Dedifferentiated amniotic fluid mesenchymal stem cell (primary cell): ENCODE results near the gene LIPC.

Source experiments
- DNase-seq: peaks from one replicate; pipeline ENCODE4 v3.0.0-alpha.2; 2016; ENCODE audit errors: extremely low spot score

The LIPC gene

GRCh38 chr15:58517682-58518525 lies 86.1 kb downstream of the LIPC start:
- DNase-seq: no peak

DNA sequence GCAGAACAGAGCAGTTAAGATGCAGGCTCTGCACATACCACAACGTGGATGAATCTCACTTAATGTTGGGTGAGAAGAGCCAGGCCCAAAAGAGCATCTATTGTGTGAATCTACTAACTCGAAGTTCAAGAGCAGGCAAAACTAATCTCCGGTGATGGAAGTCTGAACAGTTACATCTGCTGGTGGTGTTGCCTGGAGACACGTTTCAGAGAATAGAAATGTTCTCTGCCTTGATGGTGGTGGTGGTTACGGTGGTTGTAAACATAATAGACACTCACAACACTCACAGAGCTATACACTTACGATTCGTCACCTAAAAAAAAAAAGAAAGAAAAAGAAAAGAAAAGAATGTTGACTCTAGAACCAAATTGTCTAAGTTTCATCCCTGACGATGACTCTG lies 86.8 kb downstream of the LIPC start:
- DNase-seq: no peak

DNA sequence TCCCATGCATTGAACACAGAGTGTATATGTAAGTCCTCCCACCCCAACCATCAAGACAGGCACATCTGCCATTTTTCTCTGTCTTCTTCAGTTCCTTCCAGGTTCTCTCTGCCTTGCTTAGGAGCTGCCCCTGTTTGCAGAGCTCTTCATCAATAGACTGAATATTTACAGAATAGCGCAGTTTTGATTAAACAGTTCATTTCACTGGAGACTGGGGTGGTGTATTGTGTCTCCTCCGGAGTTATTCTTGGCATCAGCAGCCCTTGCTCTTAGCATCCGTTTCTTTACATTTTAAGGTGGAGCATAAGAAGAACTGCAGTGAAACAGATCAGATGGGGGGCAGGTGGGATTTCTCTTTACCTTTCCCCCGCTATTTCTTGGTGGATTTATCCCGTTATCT lies 87.7 kb downstream of the LIPC start:
- DNase-seq: no peak

- no peak for DNase-seq
Measured at GRCh38 chr15:58520464-58520863, 88.7 kb downstream of the LIPC start.

DNA sequence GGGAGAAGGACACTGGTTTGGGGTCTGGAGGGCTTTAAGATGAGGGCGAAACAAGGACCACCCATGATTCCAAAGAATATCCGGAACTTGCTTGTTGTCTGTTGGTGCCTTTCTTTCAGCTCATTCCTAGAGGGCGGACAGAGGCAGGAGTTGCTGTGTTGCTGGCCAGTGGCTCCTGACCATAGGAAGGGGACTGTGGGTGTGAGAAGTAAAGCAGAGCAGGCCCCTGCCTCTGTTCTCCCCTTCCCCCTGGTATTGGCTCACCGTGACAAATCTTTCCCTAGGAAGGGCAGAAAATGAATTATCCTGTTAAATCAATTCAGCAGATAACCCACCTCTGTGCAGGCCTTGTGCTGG lies 89.1 kb downstream of the LIPC start:
- no peak for DNase-seq

DNA sequence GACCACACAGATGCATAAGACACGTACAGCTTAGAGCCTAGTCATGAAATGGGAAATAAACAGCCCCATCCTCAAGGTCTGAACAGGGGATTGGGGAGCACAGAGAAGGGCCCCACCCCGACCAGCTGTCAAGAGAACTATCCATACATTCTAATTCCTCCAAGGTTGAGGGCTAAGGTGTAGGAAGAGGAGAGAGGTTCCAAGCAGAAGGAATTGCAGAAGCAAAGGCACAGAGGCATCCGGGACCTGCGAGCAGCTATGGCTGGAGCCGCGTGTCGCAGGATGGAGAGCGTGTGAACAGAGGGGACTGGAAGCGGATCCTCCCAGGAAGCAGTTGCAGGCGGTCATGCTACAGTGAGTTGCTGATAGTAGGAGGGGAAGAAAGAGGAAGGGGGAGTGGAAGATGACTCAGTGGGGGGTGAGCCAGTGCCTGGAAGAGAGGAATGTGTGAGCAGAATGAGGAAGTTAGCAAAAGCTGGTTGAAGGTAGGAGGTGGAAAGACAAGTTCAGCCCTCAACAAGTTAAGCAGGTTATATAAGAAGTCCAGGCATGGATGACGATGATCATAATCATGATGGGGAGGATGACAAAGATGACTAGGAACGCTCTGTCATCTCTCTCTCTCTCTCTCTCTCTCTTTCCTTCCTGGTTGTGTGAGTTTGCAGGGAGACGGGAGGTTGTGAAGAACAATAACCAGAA lies 89.7 kb downstream of the LIPC start:
- no peak for DNase-seq

- DNase-seq: no peak
Measured at GRCh38 chr15:58522391-58522790, 90.6 kb downstream of the LIPC start.

DNA sequence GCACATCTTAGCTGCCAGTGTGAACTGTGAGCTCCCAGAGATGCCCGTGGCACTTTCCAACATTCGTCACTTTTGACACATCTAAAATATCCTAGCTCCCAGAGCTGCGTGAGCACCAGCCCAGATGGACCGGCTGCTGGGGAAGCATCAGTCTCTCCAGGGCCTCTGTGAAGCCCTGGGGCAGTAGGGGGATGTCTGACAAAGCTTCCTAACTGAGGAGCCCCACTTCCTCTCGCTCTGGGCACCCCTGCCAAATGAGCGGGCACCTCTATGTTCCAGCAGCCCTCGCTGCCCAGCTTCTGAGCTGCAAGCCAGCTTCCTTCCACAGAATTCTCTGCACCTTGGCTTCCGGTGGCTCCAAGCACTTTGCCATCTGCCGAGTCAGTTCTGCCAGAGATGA lies 91.1 kb downstream of the LIPC start:
- no peak for DNase-seq

DNA sequence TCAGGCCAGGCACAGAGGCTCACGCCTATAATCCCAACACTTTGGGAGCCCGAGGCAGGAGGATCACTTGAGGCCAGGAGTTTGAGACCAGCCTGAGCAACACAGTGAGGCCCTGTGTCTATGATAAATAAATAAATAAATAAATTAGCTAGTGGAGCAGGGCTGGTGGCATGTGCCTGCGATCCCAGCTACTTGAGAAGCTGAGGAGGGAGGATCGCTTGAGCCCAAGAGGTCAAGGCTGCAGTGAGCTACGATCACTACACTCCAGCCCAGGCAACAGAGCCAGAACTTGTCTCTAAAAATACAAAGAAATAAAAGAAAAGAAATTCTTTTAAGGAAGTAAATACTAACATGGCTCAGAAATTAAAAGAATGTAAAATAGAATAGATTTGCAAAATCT lies 91.8 kb downstream of the LIPC start:
- DNase-seq: no peak

GRCh38 chr15:58524247-58524646 lies 92.5 kb downstream of the LIPC start:
- DNase-seq: no peak

GRCh38 chr15:58525991-58526421 lies 94.2 kb downstream of the LIPC start:
- no peak for DNase-seq

DNA sequence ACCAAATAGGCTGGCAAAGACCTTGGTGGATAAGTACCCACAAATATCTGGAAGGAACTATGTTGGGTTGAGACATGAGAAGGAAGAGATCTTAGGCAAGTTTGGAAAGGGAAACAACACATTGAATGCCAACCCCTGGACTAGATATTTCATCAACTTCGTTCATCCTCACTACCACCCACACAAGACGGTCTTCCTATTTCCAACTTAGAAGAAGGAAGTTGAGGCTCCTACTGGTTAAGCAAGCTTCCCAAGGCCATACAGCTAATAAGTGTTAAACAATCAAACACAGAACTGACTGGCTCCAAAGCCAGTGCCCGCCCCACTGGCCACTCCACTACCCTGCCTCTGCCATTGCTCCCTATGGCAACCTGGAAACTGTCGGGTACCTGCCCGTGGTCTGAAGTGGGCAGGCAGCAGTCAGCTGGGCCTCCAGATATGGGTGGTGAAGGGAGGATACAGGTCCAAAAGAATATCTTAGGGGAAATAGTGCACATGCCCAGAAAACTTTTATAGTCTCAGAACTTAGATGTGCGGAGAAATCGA lies 94.9 kb downstream of the LIPC start:
- no peak for DNase-seq

GRCh38 chr15:58527573-58528187 lies 95.9 kb downstream of the LIPC start:
- no peak for DNase-seq

GRCh38 chr15:58528188-58528870 lies 96.5 kb downstream of the LIPC start:
- DNase-seq: peak; percentile 58

DNA sequence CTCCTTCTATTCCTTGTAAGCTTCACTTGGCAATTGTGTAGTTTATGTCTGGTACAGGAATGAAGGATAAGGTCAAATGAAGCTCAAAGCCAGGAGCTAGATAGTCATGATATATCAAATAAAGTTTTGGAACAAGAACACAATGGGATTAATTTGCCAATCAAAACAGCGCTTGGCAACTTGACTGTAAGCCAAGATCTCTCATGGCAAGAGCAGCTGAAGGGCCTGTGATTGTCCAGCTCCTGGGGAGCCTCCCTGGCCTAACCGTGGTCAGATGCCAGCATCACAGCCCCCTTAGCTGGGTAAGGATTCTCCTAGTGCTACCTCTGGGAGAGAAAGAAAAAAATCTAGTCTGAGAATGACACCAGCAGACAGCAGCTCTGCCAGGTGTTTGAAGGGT lies 97.2 kb downstream of the LIPC start:
- no peak for DNase-seq

DNA sequence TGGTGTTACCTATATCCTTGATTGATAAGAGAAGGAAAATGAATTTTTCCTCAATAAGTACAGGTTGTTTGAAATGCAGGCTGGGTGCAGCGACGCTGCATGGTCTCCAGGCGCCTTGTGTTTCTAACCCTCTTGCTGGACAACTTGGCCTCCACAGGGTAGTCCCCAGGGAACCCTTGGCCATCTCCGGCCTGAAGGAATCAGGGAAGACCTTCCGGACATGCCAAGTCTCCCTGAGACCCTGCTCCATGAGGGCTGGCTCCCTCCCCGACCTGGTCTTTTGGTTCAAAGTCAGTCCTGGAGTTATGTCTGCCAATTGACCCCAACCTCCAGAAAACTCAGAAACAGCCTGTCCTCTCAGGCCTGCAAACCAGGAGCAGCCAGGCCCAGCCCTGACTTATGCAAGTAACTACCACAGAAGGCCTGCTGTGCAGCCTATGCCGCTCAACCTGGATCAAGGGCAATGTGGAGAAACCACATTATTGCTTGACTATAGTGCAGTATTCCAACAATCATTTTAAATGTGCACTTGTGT lies 98.3 kb downstream of the LIPC start:
- no peak for DNase-seq

GRCh38 chr15:58532126-58532525 lies 100.3 kb downstream of the LIPC start:
- DNase-seq: no peak

DNA sequence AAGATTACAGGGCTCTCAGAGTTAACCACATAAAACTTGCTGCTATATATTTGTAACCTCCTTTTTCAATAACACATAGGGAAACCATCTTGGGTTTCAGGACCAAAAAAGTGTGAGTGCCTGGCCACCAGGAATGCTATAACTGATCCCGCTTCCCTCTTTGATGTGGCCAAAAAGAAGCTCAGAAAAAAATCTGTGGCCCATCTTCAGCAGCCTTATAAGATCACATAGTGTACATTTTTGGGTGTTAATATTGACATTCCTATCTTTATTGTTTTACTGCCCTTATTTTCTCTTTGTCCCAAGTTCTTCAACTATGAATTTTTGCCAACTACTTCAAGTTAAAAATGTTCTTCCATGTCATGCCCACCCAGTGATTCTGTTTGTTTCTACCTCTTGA lies 102.8 kb downstream of the LIPC start:
- no peak for DNase-seq

GRCh38 chr15:58535337-58535736 lies 103.5 kb downstream of the LIPC start:
- DNase-seq: no peak

- DNase-seq: no peak
Measured at GRCh38 chr15:58535894-58536293, 104.1 kb downstream of the LIPC start.

DNA sequence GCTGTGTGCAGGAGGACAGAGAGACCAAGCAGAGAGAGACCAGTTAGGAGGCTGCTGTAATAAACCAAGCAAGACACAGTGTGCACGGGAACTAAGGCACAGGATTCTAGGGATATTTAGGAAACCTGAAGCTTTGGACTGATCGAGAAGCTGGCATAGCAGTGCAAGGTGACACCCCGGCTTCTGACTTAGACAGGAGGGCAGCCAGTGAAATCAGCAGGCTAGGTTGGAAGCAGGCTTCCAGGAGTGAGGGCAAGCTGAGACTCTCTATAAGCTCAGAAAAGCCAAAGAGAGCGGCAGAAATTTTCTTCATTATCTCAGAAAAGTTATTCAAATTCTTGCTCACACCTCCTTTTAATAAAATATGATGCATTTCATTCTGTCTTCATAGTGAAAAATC lies 104.6 kb downstream of the LIPC start:
- DNase-seq: no peak

- no peak for DNase-seq
Measured at GRCh38 chr15:58537033-58537432, 105.2 kb downstream of the LIPC start.
